K562 (cell line): ENCODE data around the gene TP53TG5. TPM values are rescaled to one million over a fixed set of nuclear protein-coding genes. Genes with fewer than 3 reads are reported as not detected.

ENCODE experiments used
- CBFB ChIP-seq: sonication (generic); formaldehyde crosslinking; IDR thresholded peaks from 2 replicates; pipeline ENCODE4 v1.4.0; 2020; ENCODE audit warnings: mild to moderate bottlenecking, missing genetic modification reagents
- ERF ChIP-seq: fragments of 450-650 bp; formaldehyde crosslinking; IDR thresholded peaks from 2 replicates; pipeline ENCODE4 v1.4.0; 2020; ENCODE audit warnings: mild to moderate bottlenecking, mixed read lengths
- ILF3 ChIP-seq: fragments of 450-650 bp; IDR thresholded peaks from 2 replicates; pipeline ENCODE4 v1.6.1; 2018; ENCODE audit warnings: antibody characterized with exemption, mild to moderate bottlenecking, moderate library complexity, borderline replicate concordance
- KLF6 ChIP-seq: fragments of 250-450 bp; sonication (Bioruptor Pico); IDR thresholded peaks from 2 replicates; pipeline ENCODE4 v1.4.0; 2020; ENCODE audit warnings: mild to moderate bottlenecking, moderate library complexity, borderline replicate concordance
- LEF1 ChIP-seq: fragments of 450-650 bp; IDR thresholded peaks from 2 replicates; pipeline ENCODE4 v1.6.1; 2016; ENCODE audit warnings: mild to moderate bottlenecking
- MAFG ChIP-seq: fragments of 450-650 bp; conservative IDR thresholded peaks from 2 replicates; pipeline ENCODE4 v1.6.1; 2016; ENCODE audit warnings: missing genetic modification characterization, missing compliant biosample characterization
- NCOA1 ChIP-seq: fragments of 450-650 bp; IDR thresholded peaks from 2 replicates; pipeline ENCODE4 v1.6.1; 2016; ENCODE audit warnings: low read depth
- POLR2AphosphoS2 ChIP-seq: IDR thresholded peaks from 2 replicates; pipeline ENCODE4 v1.6.1; 2012; ENCODE audit warnings: low read length, improper control_type of control experiment
- RAD21 ChIP-seq, 2 experiments: fragments of 250-450 bp in 1 of 2; fragments of 450-650 bp in 1 of 2; sonication (Bioruptor Pico) in 1 of 2; formaldehyde crosslinking in 1 of 2; IDR thresholded peaks in 1 of 2; conservative IDR thresholded peaks in 1 of 2; 2 replicates each; pipeline versions ENCODE4 v1.4.0 to v1.8.0; 2020 to 2022; ENCODE audit warnings: mild to moderate bottlenecking in 2 of 2, moderate library complexity in 1 of 2
- SIN3B ChIP-seq: fragments of 450-650 bp; IDR thresholded peaks from 2 replicates; pipeline ENCODE4 v1.6.1; 2017; ENCODE audit warnings: low read depth, mild to moderate bottlenecking, moderate library complexity
- SPI1 ChIP-seq: IDR thresholded peaks from 2 replicates; pipeline ENCODE4 v1.6.1; 2011; ENCODE audit warnings: low read depth, low read length, control low read depth, borderline replicate concordance
- ZBTB1 ChIP-seq: sonication (generic); formaldehyde crosslinking; IDR thresholded peaks from 2 replicates; pipeline ENCODE4 v1.8.1; 2023; ENCODE audit warnings: missing genetic modification reagents, low read depth, mild to moderate bottlenecking, borderline replicate concordance
- ZNF217 ChIP-seq: sonication (generic); formaldehyde crosslinking; IDR thresholded peaks from 2 replicates; pipeline ENCODE4 v1.8.0; 2022; ENCODE audit warnings: mild to moderate bottlenecking, missing genetic modification reagents
- ZNF224 ChIP-seq: sonication (generic); formaldehyde crosslinking; IDR thresholded peaks from 2 replicates; pipeline ENCODE4 v1.8.0; 2022; ENCODE audit warnings: mild to moderate bottlenecking, missing genetic modification reagents
- ZNF24 ChIP-seq: fragments of 450-650 bp; IDR thresholded peaks from 2 replicates; pipeline ENCODE4 v1.6.1; 2016
- ZNF384 ChIP-seq: IDR thresholded peaks from 2 replicates; pipeline ENCODE4 v1.6.1; 2012; ENCODE audit warnings: low read depth, low read length, improper control_type of control experiment
- ZNF717 ChIP-seq: fragments of 250-450 bp; sonication (Bioruptor Pico); IDR thresholded peaks from 2 replicates; pipeline ENCODE4 v1.5.0; 2021
- polyA plus RNA-seq, 8 experiments: library from polyadenylated mRNA; depleted of rRNA in 4 of 8; stranded (reverse) in 5 of 8; unstranded in 3 of 8; fragments of >200 nt; fragmentation: Nextera tagmentation in 2 of 8; fragmentation: Illumina TruSeq in 1 of 8; extraction: Ambion mirVana in 2 of 8; extraction: Trizol in 1 of 8; gene quantifications; 2 replicates each; pipeline versions ENCODE4 v1.2.1 to v1.2.3, GENCODE V29; 2011 to 2014; ENCODE audit warnings: inconsistent platforms in 1 of 8, missing spikeins in 1 of 8
- total RNA-seq, 7 experiments: library from RNA; depleted of rRNA in 6 of 7; stranded (reverse); fragments of >200 nt in 6 of 7; fragmentation: Illumina TruSeq in 2 of 7; extraction: Trizol in 2 of 7; gene quantifications; 2 replicates each; pipeline versions ENCODE4 v1.2.1 to v1.2.3, GENCODE V29; 2011 to 2021; ENCODE audit warnings: low replicate concordance in 1 of 7
- TF ChIP-seq, protein P1 (sequence below): fragments of 250-450 bp; sonication (Bioruptor Pico); IDR thresholded peaks from 2 replicates; pipeline ENCODE4 v1.4.0; 2020
- TF ChIP-seq, protein P2 (sequence below): fragments of 450-650 bp; formaldehyde crosslinking; conservative IDR thresholded peaks from 2 replicates; pipeline ENCODE4 v1.4.0; 2022; ENCODE audit warnings: mild to moderate bottlenecking, missing genetic modification characterization
- TF ChIP-seq, protein P3 (sequence below): IDR thresholded peaks from 2 replicates; pipeline ENCODE4 v1.6.1; 2016; ENCODE audit warnings: missing genetic modification characterization, missing compliant biosample characterization
- TF ChIP-seq, protein P4 (sequence below): IDR thresholded peaks from 2 replicates; pipeline ENCODE4 v1.6.1; 2011; ENCODE audit not compliant: insufficient read length; ENCODE audit errors: extremely low read depth
- TF ChIP-seq, protein P5 (sequence below), 3 experiments: fragments of 200-800 bp in 1 of 3; sonication (Bioruptor generic) in 1 of 3; sonication (generic) in 1 of 3; formaldehyde crosslinking in 1 of 3; IDR thresholded peaks; 2 replicates each; pipeline versions ENCODE4 v1.6.1 to v1.8.0; 2016 to 2022; ENCODE audit warnings: mild to moderate bottlenecking in 2 of 3, missing compliant biosample characterization in 2 of 3, missing genetic modification characterization in 2 of 3, missing genetic modification reagents in 1 of 3

The TP53TG5 gene
- total and polyA plus RNA-seq, 9 of the 15 experiments (the other 6 are each of a cell fraction or from before 2014, with no cell fraction given): 0.04 to 0.05 (median 0.04) TPM; not detected in 6

- TF ChIP-seq, protein P1, sequence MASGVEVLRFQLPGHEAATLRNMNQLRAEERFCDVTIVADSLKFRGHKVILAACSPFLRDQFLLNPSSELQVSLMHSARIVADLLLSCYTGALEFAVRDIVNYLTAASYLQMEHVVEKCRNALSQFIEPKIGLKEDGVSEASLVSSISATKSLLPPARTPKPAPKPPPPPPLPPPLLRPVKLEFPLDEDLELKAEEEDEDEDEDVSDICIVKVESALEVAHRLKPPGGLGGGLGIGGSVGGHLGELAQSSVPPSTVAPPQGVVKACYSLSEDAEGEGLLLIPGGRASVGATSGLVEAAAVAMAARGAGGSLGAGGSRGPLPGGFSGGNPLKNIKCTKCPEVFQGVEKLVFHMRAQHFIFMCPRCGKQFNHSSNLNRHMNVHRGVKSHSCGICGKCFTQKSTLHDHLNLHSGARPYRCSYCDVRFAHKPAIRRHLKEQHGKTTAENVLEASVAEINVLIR: no peak
- TF ChIP-seq ZNF224: no peak
- no peak for TF ChIP-seq ZNF384
- TF ChIP-seq ILF3: no peak
- TF ChIP-seq POLR2AphosphoS2: no peak
- TF ChIP-seq, protein P2, sequence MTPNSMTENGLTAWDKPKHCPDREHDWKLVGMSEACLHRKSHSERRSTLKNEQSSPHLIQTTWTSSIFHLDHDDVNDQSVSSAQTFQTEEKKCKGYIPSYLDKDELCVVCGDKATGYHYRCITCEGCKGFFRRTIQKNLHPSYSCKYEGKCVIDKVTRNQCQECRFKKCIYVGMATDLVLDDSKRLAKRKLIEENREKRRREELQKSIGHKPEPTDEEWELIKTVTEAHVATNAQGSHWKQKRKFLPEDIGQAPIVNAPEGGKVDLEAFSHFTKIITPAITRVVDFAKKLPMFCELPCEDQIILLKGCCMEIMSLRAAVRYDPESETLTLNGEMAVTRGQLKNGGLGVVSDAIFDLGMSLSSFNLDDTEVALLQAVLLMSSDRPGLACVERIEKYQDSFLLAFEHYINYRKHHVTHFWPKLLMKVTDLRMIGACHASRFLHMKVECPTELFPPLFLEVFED: no peak
- no peak for TF ChIP-seq ZBTB1
- TF ChIP-seq SPI1: no peak
- TF ChIP-seq ERF (CRISPR knock-in tag): no peak
- TF ChIP-seq, protein P3, sequence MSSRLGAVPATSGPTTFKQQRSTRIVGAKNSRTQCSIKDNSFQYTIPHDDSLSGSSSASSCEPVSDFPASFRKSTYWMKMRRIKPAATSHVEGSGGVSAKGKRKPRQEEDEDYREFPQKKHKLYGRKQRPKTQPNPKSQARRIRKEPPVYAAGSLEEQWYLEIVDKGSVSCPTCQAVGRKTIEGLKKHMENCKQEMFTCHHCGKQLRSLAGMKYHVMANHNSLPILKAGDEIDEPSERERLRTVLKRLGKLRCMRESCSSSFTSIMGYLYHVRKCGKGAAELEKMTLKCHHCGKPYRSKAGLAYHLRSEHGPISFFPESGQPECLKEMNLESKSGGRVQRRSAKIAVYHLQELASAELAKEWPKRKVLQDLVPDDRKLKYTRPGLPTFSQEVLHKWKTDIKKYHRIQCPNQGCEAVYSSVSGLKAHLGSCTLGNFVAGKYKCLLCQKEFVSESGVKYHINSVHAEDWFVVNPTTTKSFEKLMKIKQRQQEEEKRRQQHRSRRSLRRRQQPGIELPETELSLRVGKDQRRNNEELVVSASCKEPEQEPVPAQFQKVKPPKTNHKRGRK (tag): no peak
- TF ChIP-seq ZNF217 (CRISPR knock-in tag): no peak
- TF ChIP-seq NCOA1: peak; percentile 45; the same call in 1 of the 2 replicates
- no peak for TF ChIP-seq KLF6 (CRISPR knock-in tag)
- TF ChIP-seq ZNF717 (CRISPR knock-in tag): no peak
- TF ChIP-seq SIN3B: no peak
- no peak for TF ChIP-seq ZNF24
- no peak for TF ChIP-seq MAFG
- TF ChIP-seq, protein P4, sequence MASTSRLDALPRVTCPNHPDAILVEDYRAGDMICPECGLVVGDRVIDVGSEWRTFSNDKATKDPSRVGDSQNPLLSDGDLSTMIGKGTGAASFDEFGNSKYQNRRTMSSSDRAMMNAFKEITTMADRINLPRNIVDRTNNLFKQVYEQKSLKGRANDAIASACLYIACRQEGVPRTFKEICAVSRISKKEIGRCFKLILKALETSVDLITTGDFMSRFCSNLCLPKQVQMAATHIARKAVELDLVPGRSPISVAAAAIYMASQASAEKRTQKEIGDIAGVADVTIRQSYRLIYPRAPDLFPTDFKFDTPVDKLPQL: no peak
- TF ChIP-seq, protein P5, sequence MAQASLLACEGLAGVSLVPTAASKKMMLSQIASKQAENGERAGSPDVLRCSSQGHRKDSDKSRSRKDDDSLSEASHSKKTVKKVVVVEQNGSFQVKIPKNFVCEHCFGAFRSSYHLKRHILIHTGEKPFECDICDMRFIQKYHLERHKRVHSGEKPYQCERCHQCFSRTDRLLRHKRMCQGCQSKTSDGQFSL (CRISPR knock-in tag; IDR thresholded peaks at IDR 0.05): no peak
- TF ChIP-seq, protein P5 (tag; IDR thresholded peaks at IDR 0.05): no peak
- TF ChIP-seq CBFB (CRISPR knock-in tag): no peak
- 0 out of 4 replicates have a peak, but pooled peaks of 1 of the 2 experiments have one; percentile 8 for TF ChIP-seq RAD21 (CRISPR knock-in tag; conservative IDR thresholded peaks at IDR 0.05 in 1 of 2, IDR thresholded peaks at IDR 0.05 in 1 of 2)
- peak; percentile 42; the same call in 1 of the 2 replicates for TF ChIP-seq LEF1
These were observed 40.6 kb downstream of the TP53TG5 start (continued) for GRCh38 chr20:45337367-45338120.
